ENCODE data around the gene PHACTR4. TPM values are rescaled to one million over a fixed set of nuclear protein-coding genes. Genes with fewer than 3 reads are reported as not detected.

Gene PHACTR4
- total and polyA plus RNA-seq, 2 of the 4 experiments (the other 2 are of a cell fraction): 7.5 to 15.0 TPM

GRCh38 chr1:28409090-28409489, 39.5 kb downstream of the PHACTR4 start:
- Histone ChIP-seq H3K4me1 (ENCODE audit: control insufficient read depth, insufficient read depth, low read length) (no peaks in the 10 kb centered on the region), H3K36me3 (ENCODE audit: control insufficient read depth, insufficient read depth, low read length) (0 out of 2 replicates have a peak, but pooled peaks cover 2% of the 10 kb centered on the region), H3K4me3 (ENCODE audit: insufficient read depth, low read depth, low read length) (no peak overlapping the region), H3K14ac (replicated peaks; ENCODE audit: low read depth, low read length) (no peak overlapping the region), H2AK5ac (ENCODE audit: low read depth, low read length) (no peak overlapping the region), H3K27ac (ENCODE audit: insufficient read depth, low read length) (no peak overlapping the region), H3K9me3 (ENCODE audit: control insufficient read depth, insufficient read depth, low read length) (no peaks in the 10 kb centered on the region), H2BK15ac (ENCODE audit: low read depth, low read length) (no peak overlapping the region), H3K79me1 (ENCODE audit: low read depth in 1 of 2, low read length in 2 of 2) (peaks cover 5 to 16% of the 10 kb centered on the region in 2 experiments; a peak in 3 of 4 replicates), H3K23ac (ENCODE audit: low read depth, low read length) (no peak overlapping the region), H3K27me3 (ENCODE audit: control insufficient read depth, insufficient read depth, low read length) (no peaks in the 10 kb centered on the region), H2BK120ac (ENCODE audit: low read depth, low read length) (no peak overlapping the region), H3K9me1 (ENCODE audit: insufficient read depth, low read length) (no peaks in the 10 kb centered on the region), H2BK5ac (ENCODE audit: low read depth, low read length, poor library complexity, severe bottlenecking) (no peak overlapping the region), H2AFZ (replicated peaks; ENCODE audit: low read length, poor library complexity) (no peak overlapping the region), H3K4me2 (ENCODE audit: low read depth, low read length) (no peak overlapping the region), H3K18ac (ENCODE audit: low read depth, low read length) (no peak overlapping the region), H2BK20ac (ENCODE audit: low read depth, low read length) (no peak overlapping the region), H4K20me1 (ENCODE audit: insufficient read depth, low read length) (peaks cover 2% of the 10 kb centered on the region; the same call in 1 of the 2 replicates), H3K56ac (ENCODE audit: extremely low read depth, insufficient read depth, low read length) (no peak overlapping the region), H3K9ac (ENCODE audit: low read depth, low read length) (no peak overlapping the region), H4K91ac (ENCODE audit: insufficient read depth, low read depth, low read length) (no peak overlapping the region), H2AK9ac (replicated peaks; ENCODE audit: low read depth, low read length, poor library complexity) (no peak overlapping the region), H4K8ac (ENCODE audit: low read depth in 2 of 2, low read length in 2 of 2) (no peak overlapping the region), H4K5ac (ENCODE audit: low read depth, low read length) (no peak overlapping the region), H3K4ac (ENCODE audit: low read depth, low read length) (no peak overlapping the region)
- ATAC-seq (ENCODE audit: low read depth) (no peak), DNase-seq (no peak)
- TF ChIP-seq FOS (IDR thresholded peaks at IDR 0.05; ENCODE audit: low read depth, low read length): no peak
- TF ChIP-seq MAFK (IDR thresholded peaks at IDR 0.05; ENCODE audit: low read depth, low read length): no peak
- TF ChIP-seq SMC3 (IDR thresholded peaks at IDR 0.05; ENCODE audit: low read depth, low read length): no peak
- no peak for TF ChIP-seq ELK1 (IDR thresholded peaks at IDR 0.05; ENCODE audit: borderline replicate concordance, low read depth, low read length)
- TF ChIP-seq BHLHE40 (IDR thresholded peaks at IDR 0.05; ENCODE audit: low read depth, low read length): no peak
- TF ChIP-seq, protein P1, sequence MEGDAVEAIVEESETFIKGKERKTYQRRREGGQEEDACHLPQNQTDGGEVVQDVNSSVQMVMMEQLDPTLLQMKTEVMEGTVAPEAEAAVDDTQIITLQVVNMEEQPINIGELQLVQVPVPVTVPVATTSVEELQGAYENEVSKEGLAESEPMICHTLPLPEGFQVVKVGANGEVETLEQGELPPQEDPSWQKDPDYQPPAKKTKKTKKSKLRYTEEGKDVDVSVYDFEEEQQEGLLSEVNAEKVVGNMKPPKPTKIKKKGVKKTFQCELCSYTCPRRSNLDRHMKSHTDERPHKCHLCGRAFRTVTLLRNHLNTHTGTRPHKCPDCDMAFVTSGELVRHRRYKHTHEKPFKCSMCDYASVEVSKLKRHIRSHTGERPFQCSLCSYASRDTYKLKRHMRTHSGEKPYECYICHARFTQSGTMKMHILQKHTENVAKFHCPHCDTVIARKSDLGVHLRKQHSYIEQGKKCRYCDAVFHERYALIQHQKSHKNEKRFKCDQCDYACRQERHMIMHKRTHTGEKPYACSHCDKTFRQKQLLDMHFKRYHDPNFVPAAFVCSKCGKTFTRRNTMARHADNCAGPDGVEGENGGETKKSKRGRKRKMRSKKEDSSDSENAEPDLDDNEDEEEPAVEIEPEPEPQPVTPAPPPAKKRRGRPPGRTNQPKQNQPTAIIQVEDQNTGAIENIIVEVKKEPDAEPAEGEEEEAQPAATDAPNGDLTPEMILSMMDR (conservative IDR thresholded peaks at IDR 0.05; ENCODE audit: low read depth, low read length): no peak
- TF ChIP-seq MXI1 (IDR thresholded peaks at IDR 0.05; ENCODE audit: borderline replicate concordance, low read depth, low read length): no peak
- WGBS, 2 experiments (ENCODE audit: extremely low coverage in 2 of 2, insufficient read length in 1 of 2): no CpG with 5 or more reads among the region's 1 CpG
- no TSS peak for BruUV-seq (replicated peaks)
- intact Hi-C loops (cut with micrococcal nuclease) (loop anchor here (1.0 to 5.0 kb wide), 2 partner anchors 98 to 194 kb away; partner anchors contain the start of gene RCC1), dilution Hi-C loops (cut with HindIII; ENCODE audit: low sequenced_read_pairs, unreplicated experiment) (no loop called here), in situ Hi-C loops (cut with MboI; ENCODE audit: low sequenced_read_pairs) (loop anchor here (5.0 kb wide), 1 partner anchor 193 kb away; no protein-coding TSS in a partner anchor)
- CTCF ChIA-PET: interaction anchor here (0.7 to 1.6 kb wide), 3 partner anchors 13 to 101 kb away, joined by 4 to 5 read pairs (median 5); no protein-coding TSS in a partner anchor
- POLR2A ChIA-PET (ENCODE audit: unreplicated experiment): no interaction called here
